Hepatocyte (in vitro differentiated cells): ENCODE results near the gene DIAPH2.

Experiments used
- EZH2 ChIP-seq: fragments of 200-600 bp; sonication (generic); IDR thresholded peaks from 2 replicates; pipeline ENCODE4 v1.6.1; 2016; ENCODE audit warnings: antibody characterized with exemption, mild to moderate bottlenecking, borderline replicate concordance
- EZH2phosphoT487 ChIP-seq: fragments of 200-600 bp; sonication (generic); IDR thresholded peaks from one replicate; pipeline ENCODE4 v1.6.1; 2018; ENCODE audit warnings: antibody characterized with exemption, mild to moderate bottlenecking, low read depth, moderate library complexity; ENCODE audit not compliant: unreplicated experiment, severe bottlenecking
- TF ChIP-seq, protein P1 (sequence below): fragments of 200-600 bp; sonication (generic); IDR thresholded peaks from 2 replicates; pipeline ENCODE4 v1.5.1; 2016; ENCODE audit warnings: antibody characterized with exemption, mild to moderate bottlenecking; ENCODE audit not compliant: poor library complexity

DNA sequence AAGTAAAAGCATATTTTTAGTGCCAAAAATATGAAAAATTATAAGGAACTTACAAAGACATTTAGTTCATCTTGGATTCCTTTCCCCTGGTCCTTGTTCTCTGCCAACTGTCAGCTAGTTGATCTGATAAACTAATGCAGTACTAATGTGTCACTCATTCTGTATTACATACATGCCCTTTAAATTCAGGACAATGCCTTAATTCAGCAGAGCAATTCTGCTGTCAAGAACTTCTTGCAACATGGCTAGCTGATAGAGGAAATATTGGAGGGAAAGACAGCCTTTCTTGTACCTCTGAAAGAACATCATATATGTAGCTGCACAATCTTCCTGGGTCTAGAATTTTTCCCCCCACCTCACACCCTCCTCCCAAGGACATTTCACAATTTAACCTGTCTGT, 679.2 kb downstream of the DIAPH2 start:
- TF ChIP-seq, protein P1, sequence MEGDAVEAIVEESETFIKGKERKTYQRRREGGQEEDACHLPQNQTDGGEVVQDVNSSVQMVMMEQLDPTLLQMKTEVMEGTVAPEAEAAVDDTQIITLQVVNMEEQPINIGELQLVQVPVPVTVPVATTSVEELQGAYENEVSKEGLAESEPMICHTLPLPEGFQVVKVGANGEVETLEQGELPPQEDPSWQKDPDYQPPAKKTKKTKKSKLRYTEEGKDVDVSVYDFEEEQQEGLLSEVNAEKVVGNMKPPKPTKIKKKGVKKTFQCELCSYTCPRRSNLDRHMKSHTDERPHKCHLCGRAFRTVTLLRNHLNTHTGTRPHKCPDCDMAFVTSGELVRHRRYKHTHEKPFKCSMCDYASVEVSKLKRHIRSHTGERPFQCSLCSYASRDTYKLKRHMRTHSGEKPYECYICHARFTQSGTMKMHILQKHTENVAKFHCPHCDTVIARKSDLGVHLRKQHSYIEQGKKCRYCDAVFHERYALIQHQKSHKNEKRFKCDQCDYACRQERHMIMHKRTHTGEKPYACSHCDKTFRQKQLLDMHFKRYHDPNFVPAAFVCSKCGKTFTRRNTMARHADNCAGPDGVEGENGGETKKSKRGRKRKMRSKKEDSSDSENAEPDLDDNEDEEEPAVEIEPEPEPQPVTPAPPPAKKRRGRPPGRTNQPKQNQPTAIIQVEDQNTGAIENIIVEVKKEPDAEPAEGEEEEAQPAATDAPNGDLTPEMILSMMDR: no peak
- no peak for TF ChIP-seq EZH2
- no peak for TF ChIP-seq EZH2phosphoT487
